Measurements from ENCODE around the gene DPP9.

DNA sequence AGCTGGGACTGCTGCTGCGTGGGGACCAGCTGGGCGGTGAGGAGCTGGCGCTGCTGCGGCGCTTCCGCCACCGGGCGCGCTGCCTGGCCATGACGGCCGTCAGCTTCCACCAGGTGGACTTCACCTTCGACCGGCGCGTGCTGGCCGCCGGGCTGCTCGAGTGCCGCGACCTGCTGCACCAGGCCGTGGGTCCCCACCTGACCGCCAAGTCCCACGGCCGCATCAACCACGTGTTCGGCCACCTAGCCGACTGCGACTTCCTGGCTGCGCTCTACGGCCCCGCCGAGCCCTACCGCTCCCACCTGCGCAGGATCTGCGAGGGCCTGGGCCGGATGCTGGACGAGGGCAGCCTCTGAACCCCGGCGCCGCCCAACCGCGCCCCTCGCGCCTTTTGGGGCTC, 71.6 kb downstream of the DPP9 start:
- TF ChIP-seq, protein P1, sequence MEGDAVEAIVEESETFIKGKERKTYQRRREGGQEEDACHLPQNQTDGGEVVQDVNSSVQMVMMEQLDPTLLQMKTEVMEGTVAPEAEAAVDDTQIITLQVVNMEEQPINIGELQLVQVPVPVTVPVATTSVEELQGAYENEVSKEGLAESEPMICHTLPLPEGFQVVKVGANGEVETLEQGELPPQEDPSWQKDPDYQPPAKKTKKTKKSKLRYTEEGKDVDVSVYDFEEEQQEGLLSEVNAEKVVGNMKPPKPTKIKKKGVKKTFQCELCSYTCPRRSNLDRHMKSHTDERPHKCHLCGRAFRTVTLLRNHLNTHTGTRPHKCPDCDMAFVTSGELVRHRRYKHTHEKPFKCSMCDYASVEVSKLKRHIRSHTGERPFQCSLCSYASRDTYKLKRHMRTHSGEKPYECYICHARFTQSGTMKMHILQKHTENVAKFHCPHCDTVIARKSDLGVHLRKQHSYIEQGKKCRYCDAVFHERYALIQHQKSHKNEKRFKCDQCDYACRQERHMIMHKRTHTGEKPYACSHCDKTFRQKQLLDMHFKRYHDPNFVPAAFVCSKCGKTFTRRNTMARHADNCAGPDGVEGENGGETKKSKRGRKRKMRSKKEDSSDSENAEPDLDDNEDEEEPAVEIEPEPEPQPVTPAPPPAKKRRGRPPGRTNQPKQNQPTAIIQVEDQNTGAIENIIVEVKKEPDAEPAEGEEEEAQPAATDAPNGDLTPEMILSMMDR (conservative IDR thresholded peaks at IDR 0.05): no peak
- no peak for TF ChIP-seq ZFX (IDR thresholded peaks at IDR 0.05)
